ENCODE measurements around the gene SRP68. TPM values are rescaled to one million over a fixed set of nuclear protein-coding genes. Genes with fewer than 3 reads are reported as not detected.

The SRP68 gene
- total and polyA plus RNA-seq, 4 donors = 30.8 to 68.9 (median 57.0) TPM

DNA sequence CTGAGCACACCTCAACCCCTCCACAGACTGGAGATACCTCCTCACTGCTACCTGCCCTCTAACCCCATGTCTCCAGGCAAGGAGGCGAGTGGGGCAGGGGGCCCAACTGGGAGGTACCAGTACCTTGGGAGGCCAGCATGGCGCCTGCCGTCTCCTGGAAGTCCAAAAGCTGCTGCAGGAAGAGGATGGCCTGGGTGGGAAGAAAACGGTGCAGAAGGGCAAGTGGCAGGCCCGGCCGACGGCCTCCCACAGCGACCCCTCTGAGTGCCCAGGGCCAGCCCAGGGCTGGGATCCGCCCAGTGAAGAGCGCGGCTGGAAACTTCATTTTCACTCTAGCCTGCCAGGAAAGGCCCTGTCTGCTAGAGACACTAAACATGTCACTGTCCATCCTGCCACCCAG is 15.2 kb upstream of the SRP68 start:
- no peak overlapping the region for H3K4me3 ChIP-seq
- H3K27me3 ChIP-seq (ENCODE audit: control insufficient read depth in 3 of 3, insufficient read depth in 3 of 3, low read length in 2 of 3) = no peaks in the 10 kb centered on the region
- TF ChIP-seq, protein P1, sequence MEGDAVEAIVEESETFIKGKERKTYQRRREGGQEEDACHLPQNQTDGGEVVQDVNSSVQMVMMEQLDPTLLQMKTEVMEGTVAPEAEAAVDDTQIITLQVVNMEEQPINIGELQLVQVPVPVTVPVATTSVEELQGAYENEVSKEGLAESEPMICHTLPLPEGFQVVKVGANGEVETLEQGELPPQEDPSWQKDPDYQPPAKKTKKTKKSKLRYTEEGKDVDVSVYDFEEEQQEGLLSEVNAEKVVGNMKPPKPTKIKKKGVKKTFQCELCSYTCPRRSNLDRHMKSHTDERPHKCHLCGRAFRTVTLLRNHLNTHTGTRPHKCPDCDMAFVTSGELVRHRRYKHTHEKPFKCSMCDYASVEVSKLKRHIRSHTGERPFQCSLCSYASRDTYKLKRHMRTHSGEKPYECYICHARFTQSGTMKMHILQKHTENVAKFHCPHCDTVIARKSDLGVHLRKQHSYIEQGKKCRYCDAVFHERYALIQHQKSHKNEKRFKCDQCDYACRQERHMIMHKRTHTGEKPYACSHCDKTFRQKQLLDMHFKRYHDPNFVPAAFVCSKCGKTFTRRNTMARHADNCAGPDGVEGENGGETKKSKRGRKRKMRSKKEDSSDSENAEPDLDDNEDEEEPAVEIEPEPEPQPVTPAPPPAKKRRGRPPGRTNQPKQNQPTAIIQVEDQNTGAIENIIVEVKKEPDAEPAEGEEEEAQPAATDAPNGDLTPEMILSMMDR (IDR thresholded peaks at IDR 0.05; ENCODE audit: control extremely low read depth, extremely low read depth) = no peak
- ATAC-seq (ENCODE audit: insufficient read depth, low FRiP score) (no peak), DNase-seq (no peak)
- no peak overlapping the region for H3K27ac ChIP-seq (ENCODE audit: low read depth in 1 of 2, low read length in 1 of 2)
- WGBS, 2 donors = 88 to 93% methylated on average over 11 of the region's 11 CpGs
- H3K36me3 ChIP-seq (ENCODE audit: control insufficient read depth in 4 of 4, insufficient read depth in 4 of 4, low read length in 4 of 4) = peaks cover 8 to 88% (median 48%) of the 10 kb centered on the region in 4 donors
- no peak overlapping the region for H3K9ac ChIP-seq (ENCODE audit: insufficient read depth in 1 of 2, low read length in 2 of 2)
- H3K9me3 ChIP-seq (ENCODE audit: control insufficient read depth in 4 of 4, insufficient read depth in 3 of 4, low read length in 3 of 4) = no peaks in the 10 kb centered on the region
- peaks cover 0 to 11% (median 0%) of the 10 kb centered on the region in 5 donors for H3K4me1 ChIP-seq (ENCODE audit: control insufficient read depth in 5 of 5, insufficient read depth in 5 of 5, low read length in 5 of 5)

DNA sequence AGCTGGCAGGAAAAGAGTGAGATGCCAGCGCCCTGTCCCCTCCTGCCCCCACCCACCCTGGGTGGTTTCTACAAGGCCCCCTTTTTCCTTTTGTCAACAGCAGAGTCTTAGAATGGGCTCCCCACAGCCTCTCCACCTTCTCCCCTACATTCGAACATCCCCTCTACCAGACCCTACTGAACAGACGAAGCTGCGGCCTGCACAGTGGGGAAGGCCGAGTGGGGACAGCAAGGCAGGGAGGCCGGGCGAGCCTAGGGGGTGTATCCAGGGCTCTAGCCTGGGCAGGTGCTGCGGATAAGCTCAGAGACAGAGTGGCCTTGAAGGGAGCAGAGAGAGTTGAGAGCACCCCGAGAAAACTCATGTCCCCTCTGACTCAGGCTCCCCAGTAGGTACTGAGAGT is 14.1 kb upstream of the SRP68 start:
- peaks cover 0 to 16% (median 0%) of the 10 kb centered on the region in 5 donors for H3K4me1 ChIP-seq (ENCODE audit: control insufficient read depth in 5 of 5, insufficient read depth in 5 of 5, low read length in 5 of 5)
- no peak overlapping the region for H3K4me3 ChIP-seq
- peaks cover 8 to 87% (median 44%) of the 10 kb centered on the region in 4 donors for H3K36me3 ChIP-seq (ENCODE audit: control insufficient read depth in 4 of 4, insufficient read depth in 4 of 4, low read length in 4 of 4)
- ATAC-seq (ENCODE audit: insufficient read depth, low FRiP score) = no peak
- TF ChIP-seq, protein P1 (IDR thresholded peaks at IDR 0.05; ENCODE audit: control extremely low read depth, extremely low read depth) = no peak
- no peak for DNase-seq
- no peak overlapping the region for H3K9ac ChIP-seq (ENCODE audit: insufficient read depth in 1 of 2, low read length in 2 of 2)
- H3K27me3 ChIP-seq (ENCODE audit: control insufficient read depth in 3 of 3, insufficient read depth in 3 of 3, low read length in 2 of 3) = no peaks in the 10 kb centered on the region
- no peaks in the 10 kb centered on the region for H3K9me3 ChIP-seq (ENCODE audit: control insufficient read depth in 4 of 4, insufficient read depth in 3 of 4, low read length in 3 of 4)
- 97% methylated on average over 9 of the region's 9 CpGs for WGBS, 2 donors
- no peak overlapping the region for H3K27ac ChIP-seq (ENCODE audit: low read depth in 1 of 2, low read length in 1 of 2)

DNA sequence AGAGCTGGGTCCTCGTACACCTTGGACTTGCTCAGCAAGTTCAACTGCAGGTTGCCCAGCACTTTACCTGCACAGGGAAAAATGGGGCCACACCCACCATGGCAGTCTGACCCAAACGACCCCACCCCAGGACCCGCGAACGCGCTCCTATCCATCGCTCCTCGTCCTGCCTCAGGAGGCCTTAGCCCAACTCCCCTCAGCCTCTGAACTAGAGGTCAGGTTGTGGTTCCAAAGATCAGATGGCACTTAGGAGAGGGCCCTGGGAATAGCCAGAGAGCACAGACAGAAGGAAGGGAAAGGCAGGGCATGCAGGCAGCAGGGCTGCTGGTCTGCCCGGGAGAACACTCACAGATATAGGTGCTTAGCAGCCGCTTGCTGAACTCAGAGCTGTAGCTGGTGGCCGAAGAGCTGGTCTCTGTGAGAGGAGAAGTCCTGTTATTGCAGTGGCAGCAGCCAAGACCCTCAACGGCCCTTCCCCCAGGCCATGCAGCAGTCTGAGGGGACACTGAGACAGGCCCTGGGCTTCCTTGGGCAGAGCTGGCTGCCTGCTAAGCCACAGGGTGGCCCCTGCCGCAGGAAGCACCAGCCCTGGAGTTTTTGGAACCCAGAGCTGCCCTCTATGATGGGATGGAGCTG is 13.5 kb upstream of the SRP68 start:
- 91 to 94% methylated on average over 13 of the region's 13 CpGs for WGBS, 2 donors
- peaks cover 0 to 20% (median 0%) of the 10 kb centered on the region in 5 donors for H3K4me1 ChIP-seq (ENCODE audit: control insufficient read depth in 5 of 5, insufficient read depth in 5 of 5, low read length in 5 of 5)
- H3K9ac ChIP-seq (ENCODE audit: insufficient read depth in 1 of 2, low read length in 2 of 2) = no peak overlapping the region
- no peak overlapping the region for H3K4me3 ChIP-seq
- peaks cover 8 to 86% (median 41%) of the 10 kb centered on the region in 4 donors for H3K36me3 ChIP-seq (ENCODE audit: control insufficient read depth in 4 of 4, insufficient read depth in 4 of 4, low read length in 4 of 4)
- no peak for ATAC-seq (ENCODE audit: insufficient read depth, low FRiP score)
- no peak overlapping the region for H3K27ac ChIP-seq (ENCODE audit: low read depth in 1 of 2, low read length in 1 of 2)
- H3K27me3 ChIP-seq (ENCODE audit: control insufficient read depth in 3 of 3, insufficient read depth in 3 of 3, low read length in 2 of 3) = no peaks in the 10 kb centered on the region
- no peak for DNase-seq
- no peaks in the 10 kb centered on the region for H3K9me3 ChIP-seq (ENCODE audit: control insufficient read depth in 4 of 4, insufficient read depth in 3 of 4, low read length in 3 of 4)
- TF ChIP-seq, protein P1 (IDR thresholded peaks at IDR 0.05; ENCODE audit: control extremely low read depth, extremely low read depth) = no peak

All from lung (tissue), 12 donors.